NCI-H2029 (cell line): ENCODE data around the gene MOAP1.
"Not testable (repeated sequence)": the region's sequence is repeated elsewhere in the genome, so short reads cannot be mapped to it uniquely, and the experiment has no call there.

Source experiments
- DNase-seq: peaks from one replicate; lab custom pipeline; 2025; lab: John Stamatoyannopoulos, UW

Gene MOAP1

GRCh38 chr14:93184391-93185348, at the start of gene MOAP1, which contains the start of gene LYSET:
Gene MOAP1, minus strand, starts transcription at chr14:93184897. Its CDS starts 655 bp downstream, at chr14:93184242.
Gene LYSET, plus strand, starts transcription at chr14:93185317. Its CDS starts 89 bp downstream, at chr14:93185406.
- peak; percentile 67 for DNase-seq

- DNase-seq, result not testable (repeated sequence)
Measured at GRCh38 chr14:93233078-93233477, 48.4 kb upstream of the MOAP1 start.

GRCh38 chr14:93232159-93232558, 47.5 kb upstream of the MOAP1 start:
- no peak for DNase-seq

GRCh38 chr14:93231129-93231979, 46.7 kb upstream of the MOAP1 start:
- no peak for DNase-seq

DNA sequence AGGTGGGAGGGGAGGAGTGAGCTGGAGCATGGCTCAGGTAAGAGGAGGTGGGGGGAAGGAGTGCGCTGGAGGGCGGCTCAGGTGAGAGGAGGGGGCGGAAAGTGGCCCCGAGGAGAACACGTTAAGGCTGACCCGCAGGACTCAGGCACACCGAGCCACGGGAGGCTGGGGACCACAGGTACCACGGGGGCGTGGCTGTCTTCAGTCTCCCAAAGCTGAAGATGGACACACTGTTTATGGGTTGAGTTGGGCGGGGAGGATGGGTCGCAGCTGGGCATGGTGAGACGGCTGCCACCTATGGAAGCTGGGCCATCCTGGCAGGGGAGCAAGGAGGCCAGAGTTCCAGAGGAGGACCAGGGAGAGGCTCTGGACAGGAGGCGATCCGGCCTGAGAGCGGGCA, 45.8 kb upstream of the MOAP1 start:
- DNase-seq, result no peak

DNA sequence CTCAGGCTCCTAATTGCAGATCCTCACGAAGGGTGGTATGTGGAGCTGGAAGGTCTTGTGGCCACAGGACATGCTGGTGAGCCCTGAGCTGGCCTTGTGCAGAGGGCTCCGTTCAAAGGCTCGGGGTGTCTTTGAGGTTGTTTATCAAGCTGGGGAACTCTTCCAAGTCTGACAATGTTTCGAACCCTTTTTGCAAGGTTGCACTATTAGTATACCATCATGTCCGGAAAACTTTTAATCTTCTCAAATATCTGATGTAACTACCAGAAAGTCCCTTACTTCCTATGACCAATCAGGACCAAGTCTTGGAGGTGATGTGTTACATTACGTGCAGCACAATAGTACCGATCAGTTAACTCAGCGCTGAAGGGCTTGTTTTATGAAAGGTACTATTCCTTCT, 43.9 kb upstream of the MOAP1 start:
- no peak for DNase-seq

DNA sequence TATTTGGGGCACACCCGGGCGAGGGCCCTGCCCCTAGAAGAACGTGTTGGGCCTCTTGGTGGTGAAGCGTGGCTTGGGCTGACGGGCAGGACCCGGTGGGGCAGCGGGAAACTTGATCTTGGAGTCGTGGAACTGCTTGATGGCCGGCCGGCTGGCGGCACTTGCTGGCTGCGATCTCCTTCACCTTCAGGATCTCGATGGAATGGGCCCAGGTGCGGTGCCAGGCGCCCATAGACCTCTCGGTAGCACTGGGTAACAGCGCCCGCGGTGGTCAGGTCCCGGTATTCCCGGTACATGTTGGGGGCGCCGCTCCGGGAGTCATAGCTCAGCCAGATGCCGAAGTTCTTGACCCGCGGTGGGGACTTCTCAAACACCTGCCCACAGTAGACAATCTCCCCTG, 38.9 kb upstream of the MOAP1 start:
- DNase-seq, result no peak

DNA sequence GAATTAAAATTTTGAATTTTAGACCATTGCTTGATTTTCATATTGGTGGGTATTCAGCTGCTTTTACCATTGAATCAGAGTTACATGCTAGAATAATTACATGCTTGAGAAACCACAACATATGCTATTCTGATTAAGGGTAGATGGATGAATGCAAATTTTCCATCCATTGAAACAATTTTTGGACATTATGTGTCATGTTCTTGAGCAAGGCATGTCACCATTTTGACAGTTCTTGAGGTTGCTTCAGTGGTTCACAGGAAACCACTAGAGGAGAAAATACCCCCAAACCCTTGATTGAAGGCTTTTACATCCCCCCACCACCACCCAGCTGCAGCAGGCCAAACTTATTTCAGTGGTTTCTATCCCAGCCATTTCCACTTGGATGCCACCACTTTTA, 35.8 kb upstream of the MOAP1 start:
- no peak for DNase-seq

- DNase-seq, result no peak
Measured at GRCh38 chr14:93219103-93219726, 34.5 kb upstream of the MOAP1 start.

DNA sequence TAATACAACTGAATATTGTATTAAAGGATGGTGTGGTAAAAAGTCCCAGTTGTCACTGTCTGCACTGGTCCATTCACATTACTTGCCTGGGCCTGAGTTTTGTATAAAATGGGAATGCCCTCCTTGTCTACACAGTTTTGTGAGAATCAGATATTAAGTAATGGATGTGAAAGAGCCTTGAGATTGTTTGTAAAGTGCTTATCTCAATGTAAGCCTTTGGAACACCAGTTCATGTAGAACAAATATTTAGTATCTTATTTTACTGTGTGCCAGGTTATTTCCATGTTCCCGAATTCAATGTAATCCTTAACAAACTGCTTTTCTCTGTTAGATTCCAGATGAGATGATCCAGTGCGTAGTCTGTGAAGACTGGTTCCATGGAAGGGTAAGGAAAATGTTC, 29.9 kb upstream of the MOAP1 start:
- DNase-seq, result no peak

DNA sequence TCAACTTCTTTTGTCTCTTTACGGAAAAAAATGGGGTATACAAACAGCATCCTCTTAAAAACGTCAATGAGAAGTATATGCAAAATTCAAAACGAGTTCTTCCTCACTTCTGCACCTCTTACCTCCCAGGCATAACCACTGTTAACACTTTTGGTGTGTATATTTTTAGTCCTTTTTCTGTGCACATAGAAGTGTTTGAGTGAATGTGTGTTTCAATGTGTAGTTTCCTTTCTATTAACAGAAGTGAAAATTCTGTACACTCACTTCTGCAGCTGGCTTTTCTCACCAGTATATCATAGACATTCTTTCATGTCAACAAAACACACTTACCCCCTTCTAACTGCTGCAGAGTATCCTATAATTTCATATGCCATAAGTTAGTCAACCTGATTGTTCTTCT, 27.7 kb upstream of the MOAP1 start:
- DNase-seq, result no peak

DNA sequence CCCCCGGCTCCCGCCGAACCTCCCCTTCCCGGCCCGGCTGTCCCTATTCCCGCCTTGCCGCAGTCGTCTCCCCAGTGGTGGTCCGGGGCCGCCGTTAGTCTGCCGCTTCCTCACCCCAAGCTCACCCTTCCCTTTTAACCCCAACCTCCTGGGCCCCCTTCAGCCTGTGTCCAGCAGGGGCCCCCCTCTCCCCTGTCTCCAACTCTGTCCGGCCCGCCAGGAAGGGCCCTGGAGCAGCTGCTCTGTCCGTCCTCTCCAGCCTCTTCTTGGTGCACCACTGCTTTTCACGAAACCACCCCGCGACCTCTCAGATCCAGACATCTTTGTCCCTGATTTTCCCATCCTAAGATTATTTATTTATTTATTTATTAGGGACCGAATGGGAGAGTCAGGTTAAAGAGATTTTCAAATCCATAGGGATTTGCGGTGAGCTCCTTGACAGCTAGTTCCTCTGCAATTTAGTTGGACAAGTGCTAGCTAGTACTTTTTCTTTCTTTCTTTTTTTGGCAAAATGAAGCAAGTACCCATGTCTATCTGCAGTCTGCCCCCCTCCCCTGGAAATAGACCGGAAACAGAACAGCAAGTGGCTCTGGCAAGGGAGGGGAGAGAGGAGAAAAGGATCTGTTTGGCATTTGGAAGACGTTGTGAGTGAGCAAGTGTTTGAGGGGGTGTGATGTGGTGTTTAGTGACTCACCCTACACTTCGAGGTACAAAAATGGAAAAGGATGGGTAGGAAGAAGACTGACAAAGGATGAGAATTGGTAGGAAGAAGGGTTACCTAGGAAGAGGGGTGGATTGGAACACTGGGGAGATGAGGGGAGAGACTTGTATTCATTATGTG, 23.0 kb upstream of the MOAP1 start:
- DNase-seq, result no peak

GRCh38 chr14:93206793-93207467, 22.2 kb upstream of the MOAP1 start, which contains the start of the genes GON7 and UBR7:
Gene GON7, minus strand, starts transcription at chr14:93207065. Its CDS starts 28 bp downstream, at chr14:93207037.
Gene UBR7, plus strand, starts transcription at chr14:93207256. Its CDS starts 36 bp downstream, at chr14:93207292.
- peak; percentile 89 for DNase-seq

- DNase-seq, result no peak
Measured at GRCh38 chr14:93201155-93201704, 16.5 kb upstream of the MOAP1 start.

- DNase-seq, result no peak
Measured at GRCh38 chr14:93200553-93200952, 15.9 kb upstream of the MOAP1 start.

DNA sequence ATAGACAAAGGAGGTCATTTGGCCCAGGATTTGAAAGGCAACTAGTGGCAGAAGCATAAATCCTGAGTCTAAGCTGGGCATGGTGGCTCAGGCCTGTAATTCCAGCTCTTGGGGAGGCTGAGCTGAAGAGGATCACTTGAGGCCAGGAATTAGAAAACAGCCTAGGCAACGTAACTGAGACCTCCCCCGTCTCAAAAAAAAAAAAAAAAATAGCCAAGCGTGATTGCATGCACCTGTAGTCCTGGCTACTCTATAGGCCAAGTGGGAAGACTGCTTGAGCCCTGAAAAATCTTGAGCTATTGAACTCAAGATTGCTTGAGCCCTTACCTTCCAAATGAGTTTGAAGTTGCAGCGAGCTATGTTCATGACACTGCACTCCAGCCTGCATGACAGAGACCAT, 14.3 kb upstream of the MOAP1 start:
- DNase-seq, result no peak

GRCh38 chr14:93195316-93195999, 10.8 kb upstream of the MOAP1 start:
- DNase-seq, result no peak

- no peak for DNase-seq
Measured at GRCh38 chr14:93186956-93187355, 2.3 kb upstream of the MOAP1 start.

DNA sequence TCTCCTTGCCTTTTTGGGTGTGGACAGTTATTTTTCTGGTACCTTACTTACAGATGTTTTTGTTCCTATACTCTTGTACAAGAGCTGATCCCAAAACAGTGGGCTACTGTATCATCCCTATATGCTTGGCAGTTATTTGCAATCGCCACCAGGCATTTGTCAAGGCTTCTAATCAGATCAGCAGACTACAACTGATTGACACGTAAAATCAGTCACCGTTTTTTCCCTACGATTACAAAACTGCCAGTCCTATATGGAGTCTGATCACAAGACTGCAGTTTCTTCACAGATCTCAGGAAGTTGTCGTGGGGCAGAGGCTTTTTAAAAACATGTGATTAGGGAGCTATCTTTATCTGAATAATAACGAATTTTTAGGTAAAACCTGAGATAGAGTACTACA, 1.8 kb upstream of the MOAP1 start:
- DNase-seq, result no peak

GRCh38 chr14:93185349-93185720, 638 bp upstream of the MOAP1 start:
- DNase-seq, result no peak
